Measurements from ENCODE around the gene LSS.

Gene LSS

GRCh38 chr21:46255758-46256337 is 27.3 kb upstream of the LSS start:
- no peak overlapping the region for H3K27ac ChIP-seq
- in situ Hi-C loops (cut with HindIII; ENCODE audit: low pct_ligation_motif_present, low sequenced_read_pairs): no loop called here
- H3K27me3 ChIP-seq (replicated peaks): no peaks in the 10 kb centered on the region
- no peak overlapping the region for H3K4me3 ChIP-seq (ENCODE audit: low read depth, low read length)
- TF ChIP-seq CTCF (IDR thresholded peaks at IDR 0.05; ENCODE audit: low read depth, low read length, missing control alignments): no peak
- no peak for DNase-seq
- peaks cover 87% of the 10 kb centered on the region for H3K36me3 ChIP-seq (replicated peaks)

DNA sequence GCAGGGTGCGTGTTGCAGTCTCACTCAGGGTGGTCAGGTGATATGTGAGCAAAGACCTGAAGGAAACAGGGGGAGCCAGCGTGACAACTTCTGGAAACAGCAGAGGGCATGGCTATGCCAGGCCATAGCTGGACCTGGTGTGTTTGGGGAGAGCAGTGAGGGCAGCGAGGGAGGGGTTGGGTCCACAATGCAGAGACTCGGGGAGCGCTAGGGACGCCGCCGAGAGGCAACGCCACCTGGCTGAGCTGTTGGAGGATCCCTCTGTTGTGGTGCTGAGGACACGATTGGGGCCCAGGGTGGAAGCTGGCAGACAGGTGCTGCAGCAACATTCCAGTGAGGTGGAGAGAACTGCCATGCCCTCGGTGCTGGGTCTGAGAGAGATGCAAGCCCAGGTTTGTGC is 26.6 kb upstream of the LSS start:
- H3K27me3 ChIP-seq (replicated peaks): no peaks in the 10 kb centered on the region
- no peak for TF ChIP-seq CTCF (IDR thresholded peaks at IDR 0.05; ENCODE audit: low read depth, low read length, missing control alignments)
- H3K36me3 ChIP-seq (replicated peaks): peaks cover 85% of the 10 kb centered on the region
- no peak for DNase-seq
- no peak overlapping the region for H3K4me3 ChIP-seq (ENCODE audit: low read depth, low read length)
- H3K27ac ChIP-seq: no peak overlapping the region
- in situ Hi-C loops (cut with HindIII; ENCODE audit: low pct_ligation_motif_present, low sequenced_read_pairs): no loop called here

DNA sequence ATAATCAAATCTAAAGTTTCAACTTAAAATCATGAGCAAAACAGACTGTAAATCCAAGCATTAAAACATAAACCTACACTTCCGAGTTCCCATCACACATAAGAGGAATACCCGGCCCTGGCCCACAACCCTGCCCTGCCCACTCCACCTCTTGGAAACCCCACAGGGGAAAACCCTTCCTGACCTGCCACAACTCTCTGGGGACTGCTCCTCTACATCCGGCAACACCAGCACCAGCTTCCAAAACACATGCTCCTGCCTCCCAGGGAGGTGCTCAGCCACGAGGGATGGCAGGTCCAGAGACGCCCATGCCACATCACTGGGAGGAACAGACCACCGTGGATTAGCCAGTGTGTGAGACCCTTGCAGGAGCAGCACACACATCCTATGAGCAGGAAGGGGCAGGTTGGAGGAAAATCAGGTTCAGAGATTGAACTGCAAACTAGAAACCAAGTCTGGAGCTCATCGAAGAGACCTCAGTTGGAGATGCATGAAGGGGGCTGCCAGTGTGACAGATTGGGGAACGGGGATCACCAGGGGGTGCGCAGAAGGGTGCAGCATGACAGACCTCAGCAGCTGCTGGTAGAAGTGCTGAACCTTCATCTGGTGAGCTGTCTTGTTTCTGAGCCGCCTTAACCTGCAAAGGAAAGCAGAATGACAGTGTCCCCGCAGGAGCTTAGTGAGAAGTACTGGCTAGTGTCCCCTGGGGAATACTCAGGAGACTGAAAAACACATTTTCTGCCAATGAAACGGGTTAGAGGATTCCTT is 25.8 kb upstream of the LSS start:
- peaks cover 80% of the 10 kb centered on the region for H3K36me3 ChIP-seq (replicated peaks)
- no peak for TF ChIP-seq CTCF (IDR thresholded peaks at IDR 0.05; ENCODE audit: low read depth, low read length, missing control alignments)
- no peaks in the 10 kb centered on the region for H3K27me3 ChIP-seq (replicated peaks)
- in situ Hi-C loops (cut with HindIII; ENCODE audit: low pct_ligation_motif_present, low sequenced_read_pairs): no loop called here
- H3K4me3 ChIP-seq (ENCODE audit: low read depth, low read length): no peak overlapping the region
- H3K27ac ChIP-seq: no peak overlapping the region
- DNase-seq: no peak

- TF ChIP-seq CTCF (IDR thresholded peaks at IDR 0.05; ENCODE audit: low read depth, low read length, missing control alignments): no peak
- in situ Hi-C loops (cut with HindIII; ENCODE audit: low pct_ligation_motif_present, low sequenced_read_pairs): no loop called here
- no peak overlapping the region for H3K27ac ChIP-seq
- no peaks in the 10 kb centered on the region for H3K27me3 ChIP-seq (replicated peaks)
- H3K36me3 ChIP-seq (replicated peaks): peaks cover 75% of the 10 kb centered on the region
- H3K4me3 ChIP-seq (ENCODE audit: low read depth, low read length): no peak overlapping the region
- no peak for DNase-seq
Observed at GRCh38 chr21:46253610-46254124, 25.1 kb upstream of the LSS start.

DNA sequence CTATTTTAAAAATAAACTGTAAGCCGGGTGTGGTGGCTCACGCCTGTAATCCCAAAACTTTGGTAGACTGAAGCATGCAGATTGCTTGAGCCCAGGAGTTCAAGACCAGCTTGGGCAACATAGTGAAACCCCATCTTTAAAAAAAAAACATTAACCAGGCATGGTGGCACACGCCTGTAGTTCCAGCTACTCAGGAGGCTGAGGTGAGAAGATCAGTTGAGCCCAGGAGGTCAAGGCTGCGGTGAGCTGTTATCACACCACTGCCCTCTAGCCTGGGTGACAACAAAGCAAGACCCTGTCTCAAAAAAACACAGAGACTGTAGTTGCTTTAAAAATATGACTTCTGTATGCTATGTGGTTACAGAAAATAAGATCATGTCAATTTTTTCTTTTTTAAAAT is 24.3 kb upstream of the LSS start:
- in situ Hi-C loops (cut with HindIII; ENCODE audit: low pct_ligation_motif_present, low sequenced_read_pairs): no loop called here
- TF ChIP-seq CTCF (IDR thresholded peaks at IDR 0.05; ENCODE audit: low read depth, low read length, missing control alignments): no peak
- Histone ChIP-seq H3K4me3 (ENCODE audit: low read depth, low read length) (no peak overlapping the region), H3K36me3 (replicated peaks) (peaks cover 67% of the 10 kb centered on the region), H3K27me3 (replicated peaks) (no peaks in the 10 kb centered on the region), H3K27ac (no peak overlapping the region)
- no peak for DNase-seq
